NT2/D1 (cell line): ENCODE data around the gene NEK3.

Experiments used
- SUZ12 ChIP-seq: IDR thresholded peaks from 2 replicates; pipeline ENCODE4 v1.6.1; 2011; ENCODE audit not compliant: insufficient read length, insufficient read depth; ENCODE audit errors: extremely low read depth
- ZNF274 ChIP-seq: IDR thresholded peaks from 2 replicates; pipeline ENCODE4 v1.6.1; 2011; ENCODE audit warnings: mild to moderate bottlenecking, low read depth, low read length

DNA sequence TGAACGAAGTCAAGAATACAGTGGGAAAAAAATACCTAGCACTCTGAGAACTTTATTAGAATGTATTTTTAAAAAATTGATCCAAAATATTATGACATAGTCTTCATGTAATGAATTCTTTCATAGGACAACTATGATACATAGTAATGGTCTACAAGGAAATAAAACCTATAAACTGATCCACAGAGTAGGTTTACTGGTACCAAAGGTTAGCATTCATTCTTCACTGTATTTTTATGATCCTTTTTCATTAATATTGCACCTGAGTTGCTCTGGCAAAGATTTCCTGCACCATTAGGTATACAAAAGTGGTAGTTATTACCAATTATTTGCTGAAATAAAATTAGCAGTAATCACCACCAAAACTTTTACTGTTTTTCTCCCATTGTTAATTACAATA lies 4.2 kb downstream of the NEK3 start:
- TF ChIP-seq ZNF274 (no peak), SUZ12 (no peak)
